Testis (tissue), 2 donors: ENCODE measurements around the gene ADAMTS12.

ENCODE experiments used
- CTCF ChIP-seq, 3 experiments: fragments of 450-650 bp in 2 of 3; fragments of 200-600 bp in 1 of 3; sonication (generic) in 1 of 3; IDR thresholded peaks; one replicate each; pipeline ENCODE4 v1.5.1; 2016 to 2019; ENCODE audit warnings: antibody characterized with exemption in 3 of 3, mild to moderate bottlenecking in 2 of 3, moderate library complexity in 1 of 3
- POLR2A ChIP-seq: fragments of 450-650 bp; IDR thresholded peaks from one replicate; pipeline ENCODE4 v1.6.1; 2017; ENCODE audit warnings: antibody characterized with exemption, mild to moderate bottlenecking, moderate library complexity

GRCh38 chr5:33476992-33477391 lies 414.8 kb downstream of the ADAMTS12 start:
- TF ChIP-seq CTCF (IDR thresholded peaks at IDR 0.05) (no peak), POLR2A (no peak)
